H1 (cell line): ENCODE results near the gene ZNHIT3. TPM values are rescaled to one million over a fixed set of nuclear protein-coding genes. Genes with fewer than 3 reads are reported as not detected.

Experiments used
- ATF2 ChIP-seq: IDR thresholded peaks from 2 replicates; pipeline ENCODE4 v1.6.1; 2012; ENCODE audit warnings: low read length, inconsistent platforms
- BACH1 ChIP-seq: IDR thresholded peaks from 2 replicates; pipeline ENCODE4 v1.6.1; 2012; ENCODE audit warnings: low read length, improper control_type of control experiment
- CBX5 ChIP-seq: fragments of 300-800, 300-1000 bp; sonication (generic); IDR thresholded peaks from 2 replicates; pipeline ENCODE4 v1.7.1; 2016; ENCODE audit warnings: antibody characterized with exemption, low read length, low read depth
- CBX8 ChIP-seq: fragments of 300-800, 300-1000 bp; sonication (generic); IDR thresholded peaks from 2 replicates; pipeline ENCODE4 v1.7.1; 2016; ENCODE audit warnings: low read depth, low read length, borderline replicate concordance
- CEBPB ChIP-seq: IDR thresholded peaks from 2 replicates; pipeline ENCODE4 v1.6.1; 2012; ENCODE audit warnings: low read depth, low read length
- CHD1 ChIP-seq: IDR thresholded peaks from 2 replicates; pipeline ENCODE4 v1.6.1; 2012; ENCODE audit warnings: low read depth, low read length, improper control_type of control experiment
- CHD2 ChIP-seq: IDR thresholded peaks from 2 replicates; pipeline ENCODE4 v1.6.1; 2012; ENCODE audit warnings: low read length, improper control_type of control experiment
- CTBP2 ChIP-seq: IDR thresholded peaks from 2 replicates; pipeline ENCODE4 v1.7.0; 2011; ENCODE audit warnings: borderline replicate concordance, mild to moderate bottlenecking, moderate library complexity, mixed read lengths, low read length; ENCODE audit not compliant: insufficient read depth, insufficient read length
- EZH2 ChIP-seq: fragments of 200-600 bp; sonication (generic); IDR thresholded peaks from 2 replicates; pipeline ENCODE4 v1.7.1; 2012; ENCODE audit warnings: low read depth, mild to moderate bottlenecking, moderate library complexity, low read length, inconsistent platforms; ENCODE audit not compliant: severe bottlenecking
- GTF2F1 ChIP-seq: IDR thresholded peaks from 2 replicates; pipeline ENCODE4 v1.6.1; 2012; ENCODE audit warnings: low read depth, low read length, improper control_type of control experiment, borderline replicate concordance
- JUN ChIP-seq: IDR thresholded peaks from 2 replicates; pipeline ENCODE4 v1.6.1; 2011; ENCODE audit warnings: low read depth, mild to moderate bottlenecking, improper control_type of control experiment, low read length
- KDM1A ChIP-seq: fragments of 200-600, 300-600 bp; sonication (generic); IDR thresholded peaks from 2 replicates; pipeline ENCODE4 v1.7.1; 2016; ENCODE audit warnings: mild to moderate bottlenecking, low read length, borderline replicate concordance
- PHF8 ChIP-seq: fragments of 200-600 bp; sonication (generic); conservative IDR thresholded peaks from 2 replicates; pipeline ENCODE4 v1.7.1; 2012; ENCODE audit warnings: low read depth, mild to moderate bottlenecking, inconsistent platforms, low read length, moderate library complexity
- SIX5 ChIP-seq: IDR thresholded peaks from 2 replicates; pipeline ENCODE4 v1.6.1; 2011; ENCODE audit warnings: mild to moderate bottlenecking, low read depth, low read length
- SRF ChIP-seq: IDR thresholded peaks from 2 replicates; pipeline ENCODE4 v1.6.1; 2011; ENCODE audit warnings: mild to moderate bottlenecking, low read depth, low read length, moderate library complexity
- TEAD4 ChIP-seq: IDR thresholded peaks from 2 replicates; pipeline ENCODE4 v1.6.1; 2012; ENCODE audit warnings: low read depth, low read length, inconsistent platforms, mixed read lengths
- polyA plus RNA-seq, 7 experiments: library from polyadenylated mRNA; depleted of rRNA in 3 of 7; stranded (reverse) in 5 of 7; unstranded in 2 of 7; fragments of >200 nt in 5 of 7; fragments of 200-250 nt in 2 of 7; gene quantifications; 1 replicate in 5 of 7; 2 replicates in 1 of 7; 4 replicates in 1 of 7; pipeline versions ENCODE4 v1.2.1 to v1.2.3, GENCODE V29; 2011 to 2013; ENCODE audit warnings: missing spikeins in 2 of 7, mixed read lengths in 2 of 7
- total RNA-seq: library from RNA; stranded (reverse); fragmentation: NEBNext Ultra II Directional; extraction: Animal tissue kit (Norgen Biotek cat#: 25700); gene quantifications from 2 replicates; pipeline ENCODE4 v1.2.1, GENCODE V29; 2021
- TF ChIP-seq, protein P1 (sequence below), 3 experiments: IDR thresholded peaks; 1 replicate in 2 of 3; 2 replicates in 1 of 3; pipeline versions ENCODE4 v1.5.1 to v1.6.1; 2011; ENCODE audit warnings: low read length in 3 of 3, mild to moderate bottlenecking in 3 of 3, inconsistent platforms in 2 of 3, low read depth in 1 of 3, moderate library complexity in 1 of 3; ENCODE audit not compliant: insufficient read depth in 1 of 3; ENCODE audit errors: control extremely low read depth in 1 of 3
- TF ChIP-seq, protein P2 (sequence below): IDR thresholded peaks from 2 replicates; pipeline ENCODE4 v1.6.1; 2011; ENCODE audit warnings: low read length, improper control_type of control experiment

Gene ZNHIT3
- total and polyA plus RNA-seq, 2 of the 8 experiments (the other 6 are each of a cell fraction or from before 2014, with no cell fraction given): 59.1 to 147 TPM

GRCh38 chr17:36482611-36483504, 3.6 kb upstream of the ZNHIT3 start (continued):
- TF ChIP-seq CTBP2 (no peak), CBX8 (no peak), CEBPB (0 out of 2 replicates have a peak, but pooled peaks have one; percentile 9), TEAD4 (peak; percentile 39), EZH2 (peak; percentile 45), PHF8 (no peak), GTF2F1 (peak; percentile 70; the same call in 1 of the 2 replicates), KDM1A (no peak), JUN (no peak), BACH1 (no peak), ATF2 (no peak), CBX5 (no peak), CHD1 (no peak), CHD2 (peak; percentile 67), SIX5 (no peak), SRF (no peak)
- TF ChIP-seq, protein P1, sequence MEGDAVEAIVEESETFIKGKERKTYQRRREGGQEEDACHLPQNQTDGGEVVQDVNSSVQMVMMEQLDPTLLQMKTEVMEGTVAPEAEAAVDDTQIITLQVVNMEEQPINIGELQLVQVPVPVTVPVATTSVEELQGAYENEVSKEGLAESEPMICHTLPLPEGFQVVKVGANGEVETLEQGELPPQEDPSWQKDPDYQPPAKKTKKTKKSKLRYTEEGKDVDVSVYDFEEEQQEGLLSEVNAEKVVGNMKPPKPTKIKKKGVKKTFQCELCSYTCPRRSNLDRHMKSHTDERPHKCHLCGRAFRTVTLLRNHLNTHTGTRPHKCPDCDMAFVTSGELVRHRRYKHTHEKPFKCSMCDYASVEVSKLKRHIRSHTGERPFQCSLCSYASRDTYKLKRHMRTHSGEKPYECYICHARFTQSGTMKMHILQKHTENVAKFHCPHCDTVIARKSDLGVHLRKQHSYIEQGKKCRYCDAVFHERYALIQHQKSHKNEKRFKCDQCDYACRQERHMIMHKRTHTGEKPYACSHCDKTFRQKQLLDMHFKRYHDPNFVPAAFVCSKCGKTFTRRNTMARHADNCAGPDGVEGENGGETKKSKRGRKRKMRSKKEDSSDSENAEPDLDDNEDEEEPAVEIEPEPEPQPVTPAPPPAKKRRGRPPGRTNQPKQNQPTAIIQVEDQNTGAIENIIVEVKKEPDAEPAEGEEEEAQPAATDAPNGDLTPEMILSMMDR (IDR thresholded peaks at IDR 0.05; ENCODE audit: control extremely low read depth in 1 of 3, insufficient read depth in 1 of 3, low read depth in 1 of 3, low read length in 3 of 3): peak; percentile 90 to 98 (median 96)
- TF ChIP-seq, protein P2, sequence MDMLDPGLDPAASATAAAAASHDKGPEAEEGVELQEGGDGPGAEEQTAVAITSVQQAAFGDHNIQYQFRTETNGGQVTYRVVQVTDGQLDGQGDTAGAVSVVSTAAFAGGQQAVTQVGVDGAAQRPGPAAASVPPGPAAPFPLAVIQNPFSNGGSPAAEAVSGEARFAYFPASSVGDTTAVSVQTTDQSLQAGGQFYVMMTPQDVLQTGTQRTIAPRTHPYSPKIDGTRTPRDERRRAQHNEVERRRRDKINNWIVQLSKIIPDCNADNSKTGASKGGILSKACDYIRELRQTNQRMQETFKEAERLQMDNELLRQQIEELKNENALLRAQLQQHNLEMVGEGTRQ: peak; percentile 59; the same call in 1 of the 2 replicates
